Stimulated activated CD4-positive, alpha-beta T cell treated with anti-CD3 and anti-CD28 coated beads, Interleukin-1b, Interleukin-23, amount 100 ng/mL, for 1 hour (primary cell): Measurements from ENCODE around the gene PICK1.
"Not testable (repeated sequence)": the region's sequence is repeated elsewhere in the genome, so short reads cannot be mapped to it uniquely, and the experiment has no call there.

Experiments
- DNase-seq, 2 donors: peaks; one replicate each; pipeline ENCODE4 v3.0.0-alpha.2; 2020; ENCODE audit warnings: low read depth in 2 of 2

PICK1 gene

DNA sequence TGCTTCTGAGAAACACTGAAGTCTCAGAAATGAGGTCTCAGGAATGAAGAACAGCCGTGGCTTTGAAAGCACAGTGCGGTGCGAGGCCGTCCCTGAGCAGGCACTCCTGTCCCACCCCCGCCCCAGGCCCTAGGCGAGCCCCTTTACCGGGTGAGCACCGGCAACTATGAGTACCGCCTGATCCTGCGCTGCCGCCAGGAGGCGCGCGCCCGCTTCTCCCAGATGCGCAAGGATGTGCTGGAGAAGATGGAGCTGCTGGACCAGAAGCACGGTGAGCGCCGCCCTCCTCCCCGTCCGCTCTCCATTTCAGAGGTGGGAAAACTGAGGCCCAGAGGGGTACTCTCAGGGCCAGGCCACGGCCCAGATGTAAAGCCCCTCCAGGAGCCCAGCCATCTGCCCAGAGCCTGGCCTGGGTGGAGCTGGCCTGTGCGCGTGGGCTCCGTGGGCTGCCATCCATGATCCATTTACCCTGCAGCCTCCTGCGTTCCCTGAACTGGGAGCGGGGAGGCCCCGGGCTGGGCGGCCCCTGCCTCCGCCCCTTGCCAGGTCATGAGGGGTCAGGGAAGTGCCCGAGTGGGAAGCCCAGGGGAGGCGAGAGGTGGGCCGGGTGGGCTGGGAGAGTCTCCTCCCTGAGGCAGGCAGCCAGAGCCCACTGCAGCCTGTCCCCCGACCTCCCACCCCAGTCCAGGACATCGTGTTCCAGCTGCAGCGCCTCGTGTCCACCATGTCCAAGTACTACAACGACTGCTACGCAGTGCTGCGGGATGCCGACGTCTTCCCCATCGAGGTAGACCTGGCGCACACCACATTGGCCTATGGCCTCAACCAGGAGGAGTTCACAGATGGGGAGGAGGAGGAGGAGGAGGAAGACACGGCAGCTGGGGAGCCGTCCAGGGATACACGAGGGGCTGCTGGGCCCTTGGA is 17.2 kb downstream of the PICK1 start:
- DNase-seq: no peak

DNA sequence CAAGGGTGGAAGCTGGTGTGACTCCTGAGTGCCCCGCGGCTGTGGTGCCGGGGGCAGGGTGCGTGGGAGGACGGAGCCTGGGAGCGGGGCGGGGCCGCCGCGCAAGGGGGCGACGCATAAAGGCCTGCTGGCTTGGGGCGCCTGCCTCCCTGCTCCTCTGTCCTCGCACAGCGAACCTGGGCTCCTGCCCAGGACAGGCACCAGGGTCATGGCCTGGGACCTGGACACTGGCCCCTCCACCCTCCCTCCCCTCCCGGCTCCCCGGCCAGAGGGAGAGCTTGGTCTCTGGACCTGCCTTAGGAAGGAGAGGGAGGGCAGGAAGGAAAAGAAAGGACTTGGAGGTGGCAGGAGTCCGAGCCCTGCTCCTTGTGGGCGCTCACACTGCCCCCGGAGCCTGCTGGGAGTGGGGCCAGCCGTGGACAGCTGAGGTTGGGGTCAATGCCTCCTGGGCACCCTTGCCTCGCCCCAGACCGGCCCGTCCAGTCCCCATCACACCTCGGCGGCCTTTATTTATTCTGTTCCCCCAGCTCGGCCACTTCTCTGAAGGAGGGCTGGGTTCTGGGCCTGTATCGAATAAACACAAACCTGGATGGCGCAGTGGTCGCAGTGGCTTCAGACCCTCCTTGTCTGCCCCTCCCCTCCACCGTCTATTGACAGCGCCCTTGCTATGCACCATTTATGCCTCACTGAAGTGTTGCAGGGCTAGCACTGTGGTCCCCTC is 18.1 kb downstream of the PICK1 start:
- DNase-seq: no peak

DNA sequence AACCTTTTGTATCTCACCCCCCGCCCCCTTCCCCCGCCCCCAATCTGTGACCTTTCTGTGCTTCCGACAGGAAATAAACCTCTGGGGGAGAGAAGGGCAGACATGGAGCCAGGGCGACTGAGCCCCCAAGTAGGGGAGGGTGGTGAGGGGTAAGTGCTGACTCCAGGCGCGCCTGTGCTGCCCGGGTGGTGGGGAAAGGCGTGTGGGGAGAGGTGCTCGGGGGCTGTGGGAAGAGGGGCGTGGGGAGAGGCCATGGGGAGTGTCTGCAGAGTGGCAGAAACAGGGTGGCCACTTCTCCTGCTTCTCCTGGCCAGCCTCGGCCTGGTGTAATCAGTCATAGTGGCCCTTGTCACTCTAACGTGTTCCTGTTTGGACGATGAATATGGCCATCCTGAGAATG is 18.8 kb downstream of the PICK1 start:
- no peak for DNase-seq

DNA sequence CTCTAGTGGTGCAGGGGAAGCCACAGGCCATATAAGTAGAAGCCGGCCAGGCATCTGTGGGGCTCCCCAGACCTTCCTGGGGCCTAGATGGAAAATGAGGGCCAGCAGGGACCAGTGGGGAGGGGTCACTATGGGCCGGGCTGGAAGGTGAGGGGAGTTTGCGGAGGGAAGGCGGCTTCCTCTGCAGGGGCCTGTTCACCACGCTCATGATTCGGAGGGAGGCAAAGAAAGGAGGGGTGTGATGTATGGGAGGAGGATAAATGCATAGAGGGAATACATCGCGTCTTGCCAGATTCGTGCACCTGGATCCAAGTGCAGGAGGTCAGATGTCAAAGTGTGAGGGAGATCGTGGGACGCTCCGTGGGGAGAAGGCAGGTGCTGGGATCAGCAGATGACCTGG is 19.9 kb downstream of the PICK1 start:
- DNase-seq: no peak

DNA sequence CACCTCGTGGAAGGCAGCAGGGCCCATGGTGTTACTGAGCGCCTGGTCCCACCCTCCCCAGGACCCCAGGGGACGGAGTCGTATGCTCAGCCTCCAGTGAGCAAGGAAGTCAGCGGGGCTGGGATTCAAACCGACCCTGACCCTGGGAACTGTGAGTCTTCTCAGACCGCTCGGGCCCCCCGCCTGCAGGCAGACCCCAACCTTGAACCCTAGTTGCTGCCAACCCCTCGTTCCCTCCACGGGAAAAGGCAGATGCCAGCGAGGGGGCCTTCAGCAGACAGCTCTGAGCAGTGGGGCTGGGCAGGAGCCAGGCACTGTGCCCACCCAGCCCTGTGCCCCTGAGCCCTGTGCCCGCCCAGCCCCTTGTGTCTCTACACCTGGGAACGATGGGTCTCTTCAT is 20.4 kb downstream of the PICK1 start:
- no peak for DNase-seq

DNA sequence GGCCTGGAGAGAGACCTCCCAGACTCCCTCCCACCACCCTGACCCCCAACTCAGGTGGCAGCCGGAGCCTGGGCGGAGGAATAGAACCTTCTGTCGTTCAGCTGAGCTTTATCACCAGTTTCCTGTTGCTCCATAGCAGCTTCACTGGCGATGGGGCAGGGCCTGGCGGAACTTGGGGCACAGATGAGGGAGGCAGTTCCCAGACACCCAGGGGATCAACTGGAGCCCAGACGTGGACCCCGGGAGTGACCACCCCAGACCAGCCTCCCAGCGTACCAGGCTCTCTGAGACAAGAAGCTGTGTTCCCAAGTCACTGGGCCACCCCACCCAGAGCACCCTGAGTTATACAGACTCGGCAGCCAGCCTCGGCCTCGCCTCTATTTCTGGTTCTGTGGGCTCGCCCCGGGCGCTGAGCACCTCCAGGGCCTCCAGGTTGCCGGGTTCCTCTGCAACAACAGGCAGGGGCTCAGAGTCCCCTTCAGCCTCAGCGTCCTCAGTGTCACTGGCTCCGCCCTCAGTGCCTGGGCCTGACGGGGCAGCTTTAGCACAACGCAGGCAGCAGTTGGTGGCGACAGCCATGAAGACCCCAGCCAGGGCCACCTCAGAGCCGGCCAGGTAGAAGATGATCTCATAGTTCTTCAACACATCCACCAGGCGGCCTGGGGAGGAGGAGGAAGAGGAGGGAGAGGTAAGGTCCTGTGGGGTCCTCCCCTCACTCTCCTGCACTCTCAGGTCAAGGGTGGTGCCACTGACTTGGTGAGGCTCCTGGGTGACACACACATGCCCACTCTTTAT is 21.0 kb downstream of the PICK1 start:
- DNase-seq: no peak

DNA sequence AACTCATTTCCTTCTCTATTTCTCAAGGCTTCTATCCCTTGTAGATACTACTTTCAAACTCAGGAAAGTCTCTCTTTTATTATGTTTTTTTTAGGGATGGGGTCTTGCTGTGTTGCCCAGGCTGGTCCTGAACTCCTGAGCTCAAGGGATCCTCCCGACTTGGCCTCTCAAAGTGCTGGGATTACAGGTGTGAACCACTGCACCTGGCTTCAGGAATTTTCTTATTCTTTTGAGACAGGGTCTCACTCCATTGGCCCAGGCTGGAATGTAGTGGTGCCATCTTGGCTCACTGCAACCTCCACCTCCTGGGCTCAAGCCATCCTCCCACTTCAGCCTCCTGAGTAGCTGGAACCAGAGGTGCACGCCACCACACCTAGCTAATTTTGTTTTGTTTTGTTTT is 22.0 kb downstream of the PICK1 start:
- not testable (repeated sequence) for DNase-seq

DNA sequence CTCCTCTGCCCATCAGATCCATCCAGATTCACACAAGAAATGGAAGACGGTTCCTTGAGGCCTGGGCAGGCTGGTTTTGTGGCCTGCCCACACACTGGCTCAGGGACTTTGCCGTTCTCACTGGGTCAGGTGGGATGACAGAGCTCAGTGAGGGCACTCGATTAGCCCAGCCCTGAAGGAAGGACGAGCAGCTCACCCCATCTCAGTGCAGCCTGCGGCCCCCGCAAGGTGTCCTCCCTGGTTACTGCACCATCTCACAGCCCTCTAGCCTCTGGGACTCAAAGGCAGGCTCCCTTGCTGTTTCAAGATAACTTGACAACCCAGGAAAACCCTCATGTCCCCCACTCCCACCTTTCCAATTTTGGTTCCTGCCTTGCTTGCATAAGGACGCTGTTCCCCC is 22.6 kb downstream of the PICK1 start:
- no peak for DNase-seq

DNA sequence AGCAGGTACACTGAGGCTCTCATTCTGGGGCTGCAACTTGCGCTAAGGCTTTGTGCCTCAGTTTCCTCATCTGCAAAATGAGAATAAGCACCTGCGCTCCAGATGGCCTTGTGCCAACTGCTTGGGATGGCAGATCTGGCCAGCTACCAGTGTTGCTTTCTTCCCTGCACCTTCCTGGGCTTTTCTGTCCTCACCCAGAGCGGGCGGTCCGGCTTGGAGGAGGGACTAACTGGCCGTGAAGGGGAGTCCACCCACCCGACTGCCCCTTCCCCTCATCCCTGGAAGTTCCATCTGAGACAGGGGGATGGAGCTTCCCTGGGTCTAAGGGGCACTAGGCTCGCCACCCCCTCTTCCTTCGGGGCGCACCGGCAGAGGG is 23.3 kb downstream of the PICK1 start:
- DNase-seq: no peak

DNA sequence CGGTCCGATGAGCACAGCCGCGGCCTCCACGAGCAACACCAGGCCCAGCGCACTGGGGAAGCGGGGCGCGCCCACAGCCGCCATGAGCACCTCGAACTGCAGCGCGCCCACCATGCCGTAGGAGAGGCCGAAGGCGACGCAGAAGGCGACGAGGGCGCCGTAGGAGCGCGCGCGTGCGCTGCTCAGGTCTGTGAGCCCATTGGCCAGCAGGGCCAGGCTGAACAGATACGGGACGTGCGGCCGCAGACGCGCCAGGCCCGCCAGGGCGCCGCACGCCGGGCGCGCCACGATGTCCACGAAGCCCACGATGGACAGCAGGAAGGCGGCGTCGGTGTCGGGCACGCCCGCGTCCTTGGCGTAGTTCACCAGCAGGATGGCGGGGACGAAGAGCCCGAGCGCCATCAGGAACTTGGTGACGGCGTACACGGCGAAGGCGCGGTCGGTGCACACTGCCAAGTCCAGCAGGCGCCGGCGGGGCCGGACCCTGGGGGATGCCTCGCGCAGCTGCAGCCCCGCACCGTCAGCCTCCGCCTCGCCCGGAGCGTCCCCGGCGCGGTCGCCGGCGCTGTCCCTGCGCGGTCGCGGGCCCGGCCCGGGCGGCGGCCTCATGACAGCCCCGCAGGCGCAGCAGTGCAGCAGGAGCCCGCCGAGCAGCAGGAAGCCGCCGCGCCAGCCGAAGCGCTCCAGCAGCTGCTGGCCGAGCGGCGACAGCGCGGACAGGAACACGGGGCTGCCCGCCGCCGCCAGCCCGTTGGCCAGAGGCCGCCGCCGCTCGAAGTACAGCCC is 23.8 kb downstream of the PICK1 start:
- DNase-seq: no peak

DNA sequence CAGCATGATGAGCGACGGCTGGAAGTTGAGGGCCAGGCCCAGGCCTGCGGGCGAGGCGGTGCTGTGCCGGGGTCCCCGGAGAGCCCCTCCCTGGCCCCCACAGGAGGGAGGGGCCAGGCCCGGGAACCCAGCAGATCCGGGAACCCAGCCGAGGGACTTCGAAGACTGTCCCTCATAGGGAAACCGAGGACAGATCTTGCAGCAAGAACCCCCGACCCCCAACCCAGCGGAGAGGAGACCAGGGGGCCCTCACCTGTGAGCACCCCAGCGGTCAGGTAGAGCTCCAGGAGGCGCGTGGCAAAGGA is 24.4 kb downstream of the PICK1 start:
- no peak for DNase-seq

DNA sequence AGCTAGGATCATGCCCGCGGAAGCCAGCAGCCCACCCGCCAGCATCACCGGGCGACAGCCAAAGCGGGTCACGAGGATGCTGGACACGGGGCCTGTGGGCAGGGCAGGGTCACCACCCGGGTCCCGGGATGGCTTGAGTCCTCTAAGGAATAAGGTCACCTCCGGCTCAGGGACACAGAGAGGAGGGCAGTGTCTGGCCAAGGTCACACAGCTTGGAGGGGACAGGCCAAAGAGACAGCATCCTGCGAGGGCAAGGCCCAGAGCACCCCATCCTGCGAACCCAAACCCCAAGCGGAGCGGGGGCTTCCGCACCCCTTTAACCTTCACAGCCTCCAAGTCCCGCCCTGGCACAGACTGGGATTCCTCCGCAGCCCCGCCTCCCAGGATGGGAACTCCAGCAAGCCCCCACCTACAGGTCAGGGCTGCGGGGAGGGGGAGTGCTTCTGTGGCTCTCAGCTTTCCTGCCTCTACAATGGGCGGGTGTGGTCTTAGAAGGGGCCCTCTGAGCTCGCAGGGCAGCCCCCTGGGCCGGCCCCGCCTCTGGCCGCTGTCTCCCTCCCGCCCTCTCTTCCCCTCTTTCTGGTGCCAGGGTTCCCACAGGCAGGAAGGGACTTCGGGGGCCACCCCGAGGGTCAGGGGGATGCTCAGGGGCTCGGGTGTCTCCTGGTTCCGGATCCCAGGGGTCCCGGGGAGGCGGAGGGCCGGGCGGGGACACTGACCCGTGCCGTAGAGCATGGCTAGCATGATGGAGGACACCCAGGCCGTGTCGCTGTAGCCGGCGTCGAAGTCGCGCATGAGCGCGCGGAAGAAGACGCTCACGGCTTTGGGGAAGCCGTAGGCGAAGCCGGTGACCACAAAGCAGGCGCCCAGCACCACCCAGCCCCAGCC is 25.0 kb downstream of the PICK1 start:
- DNase-seq: no peak

DNA sequence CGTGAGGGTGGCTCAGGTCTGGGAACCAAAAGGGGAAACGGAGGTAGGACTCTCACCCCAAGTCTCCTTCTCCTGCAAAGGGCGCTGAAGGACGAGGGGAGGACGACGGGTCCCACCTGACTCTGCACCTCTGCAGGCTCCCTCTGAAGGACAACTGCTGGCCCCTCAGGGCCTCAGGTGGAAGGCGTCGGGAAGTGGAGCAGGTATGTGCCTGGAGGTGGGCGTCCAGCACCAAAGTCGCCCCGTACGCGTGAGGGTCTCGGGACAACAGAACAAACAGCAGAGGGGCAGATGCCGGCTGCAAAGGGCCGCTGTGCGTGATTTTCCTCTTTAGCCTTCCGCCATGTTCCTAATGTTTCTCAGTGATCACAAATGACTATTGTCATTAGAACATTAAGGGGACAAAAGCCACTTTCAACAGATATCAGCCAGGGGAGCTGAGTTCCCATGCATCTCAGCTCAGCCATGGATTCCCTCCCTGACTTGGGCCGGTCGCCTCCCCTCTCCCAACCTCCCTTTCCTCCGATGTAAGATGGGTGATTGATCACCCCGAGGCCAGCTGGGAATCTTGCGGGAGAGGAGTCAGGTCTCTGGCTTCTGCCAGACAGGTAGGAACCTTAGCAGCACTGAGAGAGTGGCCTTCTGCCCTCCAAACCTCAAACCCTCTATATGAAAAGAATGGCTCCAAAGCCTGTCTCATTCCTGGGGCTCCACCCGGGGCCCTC is 25.9 kb downstream of the PICK1 start:
- DNase-seq: no peak

DNA sequence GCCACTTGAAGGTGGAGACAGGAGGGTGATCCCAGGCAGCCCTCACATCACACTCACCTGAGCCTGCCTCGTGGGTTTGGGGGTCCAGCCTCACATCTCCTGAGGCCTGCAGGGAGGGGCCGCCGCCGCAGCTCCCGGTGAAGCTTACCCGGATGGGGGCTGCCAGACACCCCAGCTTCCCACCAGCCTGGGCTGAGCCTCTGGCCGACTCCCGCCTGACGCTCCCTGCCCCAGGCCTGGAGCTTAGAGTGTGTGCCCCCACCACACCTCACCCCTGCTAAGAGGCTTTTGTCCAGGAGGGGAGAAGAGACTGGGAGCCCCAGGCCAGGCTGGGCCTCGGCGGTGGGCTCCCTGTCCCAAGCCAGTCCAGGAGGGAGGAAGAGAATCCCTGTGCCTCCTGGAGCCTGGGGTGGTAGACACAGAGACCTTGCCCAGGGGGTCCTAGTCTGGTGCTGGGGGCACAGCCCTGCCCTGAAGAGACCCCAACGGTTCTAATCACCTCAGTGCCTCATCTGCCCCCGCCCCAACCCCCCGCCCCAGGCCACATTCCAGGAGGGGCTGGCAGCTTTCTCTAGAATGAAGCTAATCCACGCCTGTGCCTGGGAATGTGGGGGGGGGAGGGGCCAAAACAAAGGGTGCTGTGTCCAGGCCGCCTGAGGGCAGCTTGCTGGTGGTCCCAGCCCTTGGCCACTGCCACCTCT is 26.9 kb downstream of the PICK1 start, which contains the start of gene SLC16A8:
SLC16A8 (minus strand) TSS at position 254 of the 701 bp plus-strand sequence. CDS start 1,311 bp downstream, outside the sequence.
- no peak for DNase-seq

DNA sequence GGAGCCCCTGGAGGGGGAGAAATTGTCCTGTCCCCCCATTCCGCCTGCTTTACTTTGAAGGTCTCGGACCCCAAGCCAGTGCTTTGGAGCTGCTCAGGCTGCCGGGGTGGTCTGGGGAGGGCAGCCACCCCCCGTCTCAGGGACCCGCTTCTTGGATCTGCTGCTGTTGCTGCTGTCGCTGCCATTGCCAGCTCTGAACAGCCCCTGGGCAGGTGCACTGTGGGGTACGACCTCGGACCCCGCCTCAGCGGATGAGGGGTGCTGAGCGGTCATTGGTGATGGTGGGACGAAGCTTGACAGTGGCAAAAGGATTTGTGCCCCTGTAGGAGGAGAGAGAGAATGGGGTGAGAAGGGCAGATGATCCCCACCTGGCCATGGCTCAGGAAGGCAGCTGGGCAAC is 27.9 kb downstream of the PICK1 start:
- no peak for DNase-seq

DNA sequence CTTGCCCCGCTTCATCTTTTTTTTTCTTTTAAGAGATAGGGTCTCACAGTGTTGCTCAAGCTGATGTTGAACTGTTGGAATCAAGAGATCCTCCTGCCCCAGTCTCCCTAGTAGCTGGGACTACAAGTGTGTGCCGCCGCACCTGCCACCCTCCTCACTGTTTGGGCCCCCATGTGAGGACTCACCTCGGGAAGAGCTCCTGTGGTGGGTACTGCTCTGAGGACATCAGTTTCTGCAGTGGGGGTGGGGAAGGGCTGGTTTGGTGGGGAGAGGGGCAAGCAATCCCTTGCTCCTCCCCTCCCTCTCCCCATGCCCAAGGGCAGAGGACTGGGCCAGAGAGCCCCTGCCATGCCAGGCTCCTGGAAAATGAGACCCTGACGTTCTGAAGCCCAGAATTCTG is 28.3 kb downstream of the PICK1 start:
- DNase-seq: no peak

DNA sequence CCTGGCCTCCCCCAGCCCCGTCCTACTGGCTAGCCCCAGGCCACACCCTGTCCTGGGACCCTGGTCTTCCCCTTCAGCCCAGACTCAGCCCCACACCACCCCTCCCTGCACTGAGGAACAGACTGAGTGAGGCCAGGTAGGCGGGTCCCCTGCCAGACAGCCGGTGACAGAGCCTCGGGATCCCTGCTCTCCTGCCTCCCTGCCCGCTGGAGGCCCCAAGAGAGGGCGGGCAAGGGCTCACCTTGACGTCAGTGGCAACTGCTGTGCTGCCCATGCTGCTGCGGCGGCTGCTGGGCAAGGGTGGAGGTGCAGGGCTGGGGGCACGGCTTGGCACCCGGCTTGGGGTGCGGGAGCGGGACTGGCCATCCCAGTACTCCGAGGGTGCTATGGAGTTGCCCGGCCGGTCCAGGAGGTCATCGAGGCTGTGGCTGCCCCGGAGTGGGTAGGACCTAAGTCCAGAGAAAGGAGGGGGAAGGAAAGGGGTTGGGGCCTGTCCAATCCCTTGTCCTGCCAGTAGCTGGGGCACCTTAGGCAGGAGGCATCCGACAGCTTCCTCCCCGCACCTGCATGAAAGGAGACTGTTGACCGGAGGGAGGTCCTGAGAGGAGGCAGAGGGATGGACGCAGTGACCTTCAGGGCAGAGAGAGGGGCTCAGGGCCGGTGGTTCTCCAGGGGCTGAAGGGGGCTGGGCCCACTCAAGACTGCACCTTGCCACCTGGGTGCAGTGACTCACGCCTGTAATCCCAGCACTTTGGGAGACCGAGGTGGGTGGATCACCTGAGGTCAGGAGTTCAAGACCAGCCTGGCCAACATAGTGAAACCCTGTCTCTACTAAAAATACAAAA is 29.0 kb downstream of the PICK1 start:
- no peak for DNase-seq

DNA sequence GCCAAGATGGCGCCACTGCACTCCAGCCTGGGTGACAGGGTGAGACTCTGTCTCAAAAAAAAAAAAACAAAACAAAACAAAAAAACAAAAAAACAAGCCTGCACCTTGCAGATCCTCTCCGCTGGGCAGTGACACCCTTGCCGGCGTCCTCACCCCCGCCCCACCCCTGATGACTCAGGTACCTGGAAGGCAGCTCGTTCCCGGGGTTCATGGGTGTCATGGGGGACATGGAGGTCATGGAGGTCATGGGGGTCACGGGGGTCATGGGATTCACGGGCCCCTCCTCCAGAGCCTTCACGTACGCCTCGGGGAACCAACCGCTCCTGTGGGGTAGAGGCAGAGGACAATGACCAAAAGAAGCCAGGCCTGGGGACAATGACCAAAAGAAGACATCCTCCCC is 29.7 kb downstream of the PICK1 start:
- no peak for DNase-seq
